H9 (cell line): ENCODE measurements around the gene CTNNA3. TPM values are rescaled to one million over a fixed set of nuclear protein-coding genes. Genes with fewer than 3 reads are reported as not detected.

Source experiments
- DNase-seq: peaks from one replicate; pipeline ENCODE4 v3.0.0-alpha.2; 2017
- H2AFZ ChIP-seq: one replicate; pipeline ENCODE4 v1.6.1; 2013; ENCODE audit warnings: mild to moderate bottlenecking, low read length, control low read depth, moderate library complexity
- H2AK5ac ChIP-seq: 2 replicates; pipeline ENCODE4 v1.6.1; 2013; ENCODE audit warnings: low read length, control low read depth, mixed read lengths; ENCODE audit not compliant: insufficient read length
- H2BK120ac ChIP-seq: one replicate; pipeline ENCODE4 v1.6.1; 2013; ENCODE audit warnings: low read depth, mild to moderate bottlenecking, low read length, control low read depth, inconsistent platforms; ENCODE audit not compliant: poor library complexity, severe bottlenecking
- H2BK12ac ChIP-seq: 2 replicates; pipeline ENCODE4 v1.6.1; 2013; ENCODE audit warnings: low read length, control low read depth, mixed read lengths, low read depth; ENCODE audit not compliant: insufficient read length
- H2BK15ac ChIP-seq: 2 replicates; pipeline ENCODE4 v1.6.1; 2013; ENCODE audit warnings: low read depth, low read length, control low read depth
- H2BK20ac ChIP-seq: one replicate; pipeline ENCODE4 v1.6.1; 2013; ENCODE audit warnings: low read depth, mild to moderate bottlenecking, low read length, control low read depth, inconsistent platforms; ENCODE audit not compliant: poor library complexity, severe bottlenecking
- H2BK5ac ChIP-seq: 2 replicates; pipeline ENCODE4 v1.6.1; 2013; ENCODE audit warnings: low read length, control low read depth, mixed read lengths; ENCODE audit not compliant: insufficient read length
- H3K14ac ChIP-seq: 2 replicates; pipeline ENCODE4 v1.6.1; 2013; ENCODE audit warnings: low read length, control low read depth; ENCODE audit not compliant: insufficient read depth
- H3K18ac ChIP-seq: 2 replicates; pipeline ENCODE4 v1.6.1; 2013; ENCODE audit warnings: low read depth, mild to moderate bottlenecking, mixed read lengths, low read length, control low read depth; ENCODE audit not compliant: insufficient read length
- H3K23ac ChIP-seq: 2 replicates; pipeline ENCODE4 v1.6.1; 2013; ENCODE audit warnings: low read length, control low read depth, mixed read lengths, low read depth; ENCODE audit not compliant: insufficient read length
- H3K23me2 ChIP-seq: 2 replicates; pipeline ENCODE4 v1.6.1; 2013; ENCODE audit warnings: low read depth, mild to moderate bottlenecking, mixed read lengths, low read length, control low read depth; ENCODE audit not compliant: insufficient read length, poor library complexity, severe bottlenecking
- H3K27ac ChIP-seq: 2 replicates; pipeline ENCODE4 v1.5.1; 2013; ENCODE audit warnings: low read length, control low read depth, mixed read lengths, low read depth; ENCODE audit not compliant: insufficient read length
- H3K27me3 ChIP-seq: 2 replicates; pipeline ENCODE4 v1.6.1; 2013; ENCODE audit warnings: low read length, control low read depth, inconsistent platforms; ENCODE audit not compliant: insufficient read depth
- H3K4ac ChIP-seq: 2 replicates; pipeline ENCODE4 v1.6.1; 2013; ENCODE audit warnings: low read depth, mild to moderate bottlenecking, control low read depth, inconsistent platforms, low read length, moderate library complexity
- H3K4me1 ChIP-seq: 2 replicates; pipeline ENCODE4 v1.6.1; 2013; ENCODE audit warnings: low read length, control low read depth, inconsistent platforms; ENCODE audit not compliant: insufficient read depth
- H3K4me2 ChIP-seq: 2 replicates; pipeline ENCODE4 v1.6.1; 2013; ENCODE audit warnings: low read length, control low read depth, mixed read lengths; ENCODE audit not compliant: insufficient read length, insufficient read depth
- H3K56ac ChIP-seq: 2 replicates; pipeline ENCODE4 v1.6.1; 2013; ENCODE audit warnings: low read depth, mild to moderate bottlenecking, mixed read lengths, low read length, control low read depth; ENCODE audit not compliant: insufficient read length
- H3K79me1 ChIP-seq: 2 replicates; pipeline ENCODE4 v1.6.1; 2013; ENCODE audit warnings: low read depth, mild to moderate bottlenecking, moderate library complexity, low read length, control low read depth, inconsistent platforms; ENCODE audit not compliant: insufficient read depth, poor library complexity, severe bottlenecking
- H3K79me2 ChIP-seq: 2 replicates; pipeline ENCODE4 v1.6.1; 2013; ENCODE audit warnings: low read length, control low read depth, inconsistent platforms; ENCODE audit not compliant: insufficient read depth
- H3K9ac ChIP-seq: 2 replicates; pipeline ENCODE4 v1.6.1; 2013; ENCODE audit warnings: low read length, control low read depth, mixed read lengths; ENCODE audit not compliant: insufficient read length; ENCODE audit errors: extremely low read depth
- H3K9me3 ChIP-seq: one replicate; pipeline ENCODE4 v1.6.1; 2013; ENCODE audit warnings: low read depth, low read length, inconsistent platforms; ENCODE audit not compliant: control insufficient read depth
- H3T11ph ChIP-seq: one replicate; pipeline ENCODE4 v1.6.1; 2013; ENCODE audit warnings: mild to moderate bottlenecking, low read length, control low read depth, inconsistent platforms
- H4K20me1 ChIP-seq: one replicate; pipeline ENCODE4 v1.6.1; 2013; ENCODE audit not compliant: control insufficient read depth, insufficient read length, insufficient read depth
- H4K5ac ChIP-seq: 2 replicates; pipeline ENCODE4 v1.6.1; 2013; ENCODE audit warnings: low read depth, mild to moderate bottlenecking, mixed read lengths, low read length, control low read depth; ENCODE audit not compliant: insufficient read length
- H4K8ac ChIP-seq: replicated peaks from 2 replicates; pipeline ENCODE4 v1.6.1; 2013; ENCODE audit warnings: low read length, control low read depth, mixed read lengths, low read depth; ENCODE audit not compliant: insufficient read length
- H4K91ac ChIP-seq: 2 replicates; pipeline ENCODE4 v1.6.1; 2013; ENCODE audit warnings: low read depth, mild to moderate bottlenecking, moderate library complexity, mixed read lengths, low read length, control low read depth; ENCODE audit not compliant: insufficient read length
- H3K27ac Mint-ChIP-seq, 3 experiments: 2 replicates in 2 of 3; 3 replicates in 1 of 3; pipeline ENCODE4 v1.8.0; 2020 to 2021; ENCODE audit warnings: mixed read lengths in 3 of 3, mild to moderate bottlenecking in 1 of 3, moderate library complexity in 1 of 3
- H3K27me3 Mint-ChIP-seq: 2 replicates; pipeline ENCODE4 v1.8.0; 2021; ENCODE audit warnings: low read depth, mild to moderate bottlenecking, moderate library complexity, mixed read lengths
- H3K36me3 Mint-ChIP-seq, 3 experiments: 2 replicates in 2 of 3; 3 replicates in 1 of 3; pipeline ENCODE4 v1.8.0; 2020 to 2021; ENCODE audit warnings: low read depth in 3 of 3, mixed read lengths in 3 of 3; ENCODE audit not compliant: insufficient read depth in 1 of 3
- H3K4me1 Mint-ChIP-seq, 2 experiments: 2 replicates each; pipeline ENCODE4 v1.8.0; 2020; ENCODE audit warnings: mixed read lengths in 2 of 2
- H3K4me3 Mint-ChIP-seq, 2 experiments: 2 replicates in 1 of 2; 3 replicates in 1 of 2; pipeline ENCODE4 v1.8.0; 2020 to 2021; ENCODE audit warnings: mild to moderate bottlenecking in 2 of 2, mixed read lengths in 2 of 2, moderate library complexity in 1 of 2
- H3K9me3 Mint-ChIP-seq, 2 experiments: 2 replicates in 1 of 2; 3 replicates in 1 of 2; pipeline ENCODE4 v1.8.0; 2020; ENCODE audit warnings: mild to moderate bottlenecking in 2 of 2, mixed read lengths in 2 of 2, moderate library complexity in 1 of 2
- WGBS: extraction: QIAGEN DNeasy Blood & Tissue Kit; methylation state at CpG from one replicate; pipeline ENCODE4 v1.1.7; 2013; ENCODE audit warnings: missing lambda C conversion rate, low lambda C conversion rate, mixed read lengths; ENCODE audit not compliant: insufficient read length; ENCODE audit errors: extremely low coverage; 5-methylcytosine and 5-hydroxymethylcytosine counted together
- total RNA-seq: library from RNA; stranded (reverse); gene quantifications from 2 replicates; pipeline ENCODE4 v1.2.1, GENCODE V29; 2021
- TF ChIP-seq, protein P1 (sequence below): fragments of 200-600 bp; sonication (generic); conservative IDR thresholded peaks from 3 replicates; pipeline ENCODE4 v1.8.0; 2021; ENCODE audit warnings: antibody characterized with exemption, mild to moderate bottlenecking

The CTNNA3 gene
- total RNA-seq, 1 experiment from 2014 or later, result 3.3 TPM

DNA sequence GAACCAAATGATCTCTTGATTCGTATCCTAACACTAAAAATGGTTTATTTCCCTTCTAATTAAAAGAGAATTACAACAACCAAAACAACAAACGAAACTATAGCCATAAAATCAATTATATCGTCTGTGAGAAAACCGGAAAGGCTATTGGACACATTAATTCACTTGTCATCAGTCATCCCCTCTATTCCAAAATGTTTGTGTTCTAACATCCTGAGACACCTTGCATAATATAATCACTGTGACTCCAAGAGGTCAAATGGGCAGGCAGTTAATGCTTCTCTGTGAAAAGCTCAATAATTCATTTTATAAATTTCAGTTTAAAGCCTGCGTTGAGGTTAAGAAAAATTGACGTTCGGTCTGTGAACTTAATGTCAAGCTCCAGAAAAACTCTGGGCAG, 770.6 kb downstream of the CTNNA3 start:
- H2BK15ac ChIP-seq, result no peak overlapping the region
- TF ChIP-seq, protein P1, sequence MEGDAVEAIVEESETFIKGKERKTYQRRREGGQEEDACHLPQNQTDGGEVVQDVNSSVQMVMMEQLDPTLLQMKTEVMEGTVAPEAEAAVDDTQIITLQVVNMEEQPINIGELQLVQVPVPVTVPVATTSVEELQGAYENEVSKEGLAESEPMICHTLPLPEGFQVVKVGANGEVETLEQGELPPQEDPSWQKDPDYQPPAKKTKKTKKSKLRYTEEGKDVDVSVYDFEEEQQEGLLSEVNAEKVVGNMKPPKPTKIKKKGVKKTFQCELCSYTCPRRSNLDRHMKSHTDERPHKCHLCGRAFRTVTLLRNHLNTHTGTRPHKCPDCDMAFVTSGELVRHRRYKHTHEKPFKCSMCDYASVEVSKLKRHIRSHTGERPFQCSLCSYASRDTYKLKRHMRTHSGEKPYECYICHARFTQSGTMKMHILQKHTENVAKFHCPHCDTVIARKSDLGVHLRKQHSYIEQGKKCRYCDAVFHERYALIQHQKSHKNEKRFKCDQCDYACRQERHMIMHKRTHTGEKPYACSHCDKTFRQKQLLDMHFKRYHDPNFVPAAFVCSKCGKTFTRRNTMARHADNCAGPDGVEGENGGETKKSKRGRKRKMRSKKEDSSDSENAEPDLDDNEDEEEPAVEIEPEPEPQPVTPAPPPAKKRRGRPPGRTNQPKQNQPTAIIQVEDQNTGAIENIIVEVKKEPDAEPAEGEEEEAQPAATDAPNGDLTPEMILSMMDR, result no peak
- no peak overlapping the region for H2BK20ac ChIP-seq
- no peak overlapping the region for H3K27ac ChIP-seq
- H3K23ac ChIP-seq, result no peak overlapping the region
- peaks cover 0 to 11% (median 7%) of the 10 kb centered on the region in 3 experiments; a peak in 4 of 7 replicates for H3K36me3 Mint-ChIP-seq
- peak overlapping the region in 2 of 3 experiments; percentile 83 to 91; a peak in 4 of 7 replicates for H3K27ac Mint-ChIP-seq
- H3K14ac ChIP-seq, result no peak overlapping the region
- no peak overlapping the region for H4K91ac ChIP-seq
- H3K79me1 ChIP-seq, result no peaks in the 10 kb centered on the region
- peaks cover 35% of the 10 kb centered on the region for H3K27me3 Mint-ChIP-seq
- no peaks in the 10 kb centered on the region for H4K20me1 ChIP-seq
- DNase-seq, result no peak
- H2BK5ac ChIP-seq, result no peak overlapping the region
- H3K9me3 ChIP-seq, result no peaks in the 10 kb centered on the region
- no peak overlapping the region for H3K18ac ChIP-seq
- peaks cover 47 to 59% of the 10 kb centered on the region in 2 experiments for H3K4me1 Mint-ChIP-seq
- no peak overlapping the region for H3K56ac ChIP-seq
- H3K4me2 ChIP-seq, result peak overlapping the region; percentile 82
- H3K4me3 Mint-ChIP-seq, result peak overlapping the region; percentile 57 to 79
- no peak overlapping the region for H4K5ac ChIP-seq
- no peak overlapping the region for H2AFZ ChIP-seq
- no peak overlapping the region for H3T11ph ChIP-seq
- H3K27me3 ChIP-seq, result peaks cover 2% of the 10 kb centered on the region; the same call in 1 of the 2 replicates
- H4K8ac ChIP-seq, result no peak overlapping the region
- H3K79me2 ChIP-seq, result no peaks in the 10 kb centered on the region
- H2AK5ac ChIP-seq, result no peak overlapping the region
- peaks cover 13% of the 10 kb centered on the region for H3K4me1 ChIP-seq
- H2BK120ac ChIP-seq, result no peak overlapping the region
- peaks cover 3 to 7% of the 10 kb centered on the region in 2 experiments; a peak in 3 of 5 replicates for H3K9me3 Mint-ChIP-seq
- H3K4ac ChIP-seq, result no peak overlapping the region
- no peak overlapping the region for H2BK12ac ChIP-seq
- H3K23me2 ChIP-seq, result peaks cover 10% of the 10 kb centered on the region
- H3K9ac ChIP-seq, result no peak overlapping the region
- no CpG with 5 or more reads among the region's 7 CpGs for WGBS
